ENCODE results near the gene BIRC5.
"Not testable (repeated sequence)": the region's sequence is repeated elsewhere in the genome, so short reads cannot be mapped to it uniquely, and the experiment has no call there.

The BIRC5 gene

DNA sequence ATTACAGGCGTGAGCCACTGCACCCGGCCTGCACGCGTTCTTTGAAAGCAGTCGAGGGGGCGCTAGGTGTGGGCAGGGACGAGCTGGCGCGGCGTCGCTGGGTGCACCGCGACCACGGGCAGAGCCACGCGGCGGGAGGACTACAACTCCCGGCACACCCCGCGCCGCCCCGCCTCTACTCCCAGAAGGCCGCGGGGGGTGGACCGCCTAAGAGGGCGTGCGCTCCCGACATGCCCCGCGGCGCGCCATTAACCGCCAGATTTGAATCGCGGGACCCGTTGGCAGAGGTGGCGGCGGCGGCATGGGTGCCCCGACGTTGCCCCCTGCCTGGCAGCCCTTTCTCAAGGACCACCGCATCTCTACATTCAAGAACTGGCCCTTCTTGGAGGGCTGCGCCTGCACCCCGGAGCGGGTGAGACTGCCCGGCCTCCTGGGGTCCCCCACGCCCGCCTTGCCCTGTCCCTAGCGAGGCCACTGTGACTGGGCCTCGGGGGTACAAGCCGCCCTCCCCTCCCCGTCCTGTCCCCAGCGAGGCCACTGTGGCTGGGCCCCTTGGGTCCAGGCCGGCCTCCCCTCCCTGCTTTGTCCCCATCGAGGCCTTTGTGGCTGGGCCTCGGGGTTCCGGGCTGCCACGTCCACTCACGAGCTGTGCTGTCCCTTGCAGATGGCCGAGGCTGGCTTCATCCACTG lies at the start of gene BIRC5:
Gene BIRC5 (plus strand): TSS at position 238 of the 690 bp plus-strand sequence. CDS start 64 bp downstream, at position 302.
- H3K27ac ChIP-seq (ENCODE audit: low read depth, low read length) = no peak within 1 kb of the TSS
- peak within 1 kb of the TSS in 3 of 5 donors; percentile 24 to 69 (median 64) for H3K9ac ChIP-seq (ENCODE audit: low read length in 5 of 5)
- H3K36me3 ChIP-seq (ENCODE audit: control insufficient read depth in 5 of 5, insufficient read depth in 5 of 5, low read length in 5 of 5) = no peaks in the 10 kb centered on the region
- peaks cover 0 to 9% (median 7%) of the 10 kb centered on the region in 5 donors for H3K4me1 ChIP-seq (ENCODE audit: control insufficient read depth in 5 of 5, insufficient read depth in 5 of 5, low read length in 5 of 5)
- no peaks in the 10 kb centered on the region for H3K9me3 ChIP-seq (ENCODE audit: control insufficient read depth in 5 of 5, low read length in 5 of 5)
- H3K4me3 ChIP-seq (ENCODE audit: low read depth in 1 of 5, low read length in 5 of 5) = peak within 1 kb of the TSS in 4 of 5 donors; percentile 17 to 65 (median 53)
- H3K27me3 ChIP-seq (ENCODE audit: control insufficient read depth in 5 of 5, insufficient read depth in 4 of 5, low read length in 5 of 5) = no peaks in the 10 kb centered on the region

DNA sequence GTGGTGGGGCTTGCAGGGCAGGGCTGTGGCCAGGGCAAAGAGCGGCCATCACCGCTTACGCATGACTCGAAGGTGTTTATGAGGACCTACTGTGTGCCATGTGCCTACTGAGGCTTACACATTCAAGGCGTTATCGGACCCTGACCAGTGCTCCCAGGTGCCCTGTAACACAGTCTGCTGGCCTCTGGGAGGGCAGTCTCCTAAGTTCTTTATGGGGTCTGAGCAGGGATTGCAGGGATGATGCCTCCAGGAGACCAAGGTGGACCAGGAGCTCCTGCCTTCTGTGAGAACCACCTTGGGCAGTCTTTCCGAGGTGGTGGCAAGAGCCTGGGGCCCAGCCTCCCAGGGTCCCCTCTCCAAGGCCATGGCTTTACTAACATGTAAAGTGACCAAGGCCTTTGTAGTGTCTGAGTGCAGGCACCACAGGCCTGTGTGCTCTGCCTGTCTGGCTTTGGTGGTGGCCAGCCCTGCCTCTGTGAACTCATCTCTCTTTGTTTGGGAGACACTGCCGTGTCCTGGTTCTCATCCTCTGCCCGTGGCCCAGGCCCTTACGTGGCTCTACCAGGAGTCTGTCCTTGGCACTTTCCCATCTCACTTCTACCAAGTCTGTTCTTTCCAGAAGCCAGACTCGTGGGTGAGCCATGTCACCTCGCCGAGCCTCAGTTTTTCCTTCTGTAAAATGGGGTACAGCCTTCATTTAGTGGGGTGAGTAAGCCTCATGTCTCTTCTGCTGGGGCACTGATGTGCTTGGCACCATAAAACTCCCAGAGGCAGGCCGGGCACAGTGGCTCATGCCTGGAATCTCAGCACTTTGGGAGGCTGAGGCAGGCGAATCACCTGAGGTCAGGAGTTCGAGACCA lies 49.1 kb upstream of the BIRC5 start:
- Histone ChIP-seq H3K36me3 (ENCODE audit: control insufficient read depth in 5 of 5, insufficient read depth in 5 of 5, low read length in 5 of 5) (no peaks in the 10 kb centered on the region), H3K27me3 (ENCODE audit: control insufficient read depth in 5 of 5, insufficient read depth in 4 of 5, low read length in 5 of 5) (no peaks in the 10 kb centered on the region), H3K4me3 (ENCODE audit: low read depth in 1 of 5, low read length in 5 of 5) (no peak overlapping the region), H3K27ac (ENCODE audit: low read depth, low read length) (no peak overlapping the region), H3K9me3 (ENCODE audit: control insufficient read depth in 5 of 5, low read length in 5 of 5) (no peaks in the 10 kb centered on the region), H3K4me1 (ENCODE audit: control insufficient read depth in 5 of 5, insufficient read depth in 5 of 5, low read length in 5 of 5) (peaks cover 0 to 18% (median 16%) of the 10 kb centered on the region in 5 donors), H3K9ac (ENCODE audit: low read length in 5 of 5) (no peak overlapping the region)

GRCh38 chr17:78166416-78166815 lies 47.6 kb upstream of the BIRC5 start:
- Histone ChIP-seq H3K36me3 (ENCODE audit: control insufficient read depth in 5 of 5, insufficient read depth in 5 of 5, low read length in 5 of 5) (peaks cover 0 to 10% (median 5%) of the 10 kb centered on the region in 5 donors), H3K9ac (ENCODE audit: low read length in 5 of 5) (no peak overlapping the region), H3K4me1 (ENCODE audit: control insufficient read depth in 5 of 5, insufficient read depth in 5 of 5, low read length in 5 of 5) (peaks cover 0 to 27% (median 18%) of the 10 kb centered on the region in 5 donors), H3K4me3 (ENCODE audit: low read depth in 1 of 5, low read length in 5 of 5) (no peak overlapping the region), H3K27me3 (ENCODE audit: control insufficient read depth in 5 of 5, insufficient read depth in 4 of 5, low read length in 5 of 5) (no peaks in the 10 kb centered on the region), H3K27ac (ENCODE audit: low read depth, low read length) (no peak overlapping the region), H3K9me3 (ENCODE audit: control insufficient read depth in 5 of 5, low read length in 5 of 5) (no peaks in the 10 kb centered on the region)

DNA sequence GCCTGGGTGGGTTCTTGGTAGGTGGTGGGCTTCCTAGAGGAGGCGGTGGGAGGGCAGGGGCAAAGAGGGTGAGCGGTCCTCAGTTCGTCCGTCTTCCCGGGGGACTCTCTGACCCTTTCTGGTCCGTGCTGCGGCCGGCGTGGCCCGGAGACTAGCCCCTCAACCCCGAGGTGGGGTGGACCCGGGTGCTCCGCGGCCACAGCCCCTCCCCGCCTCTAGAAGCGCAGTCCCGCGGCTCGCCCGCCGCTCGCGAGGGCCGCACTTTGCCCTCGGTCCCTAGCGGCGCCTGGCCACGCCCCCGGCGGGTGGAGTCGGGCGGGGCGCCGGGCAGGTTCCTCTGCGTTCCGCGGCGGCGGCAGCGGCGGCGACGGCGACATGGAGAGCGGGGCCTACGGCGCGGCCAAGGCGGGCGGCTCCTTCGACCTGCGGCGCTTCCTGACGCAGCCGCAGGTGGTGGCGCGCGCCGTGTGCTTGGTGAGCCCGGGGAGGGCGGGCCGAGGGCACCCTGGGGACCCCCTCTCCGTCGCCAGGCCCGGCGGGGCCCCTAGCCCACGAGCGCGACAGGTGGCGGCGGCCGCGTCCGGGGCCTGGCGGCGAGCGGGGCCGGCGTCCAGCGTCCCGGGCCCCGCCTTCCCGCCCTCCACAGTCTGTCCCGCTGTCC lies 45.7 kb upstream of the BIRC5 start, which contains the start of gene SYNGR2:
Gene SYNGR2 (plus strand): TSS at position 340 of the 661 bp plus-strand sequence. CDS start 36 bp downstream, at position 376.
- Histone ChIP-seq H3K4me3 (ENCODE audit: low read depth in 1 of 5, low read length in 5 of 5) (peak within 1 kb of the TSS; percentile 59 to 70 (median 64)), H3K9ac (ENCODE audit: low read length in 5 of 5) (peak within 1 kb of the TSS in 4 of 5 donors; percentile 68 to 82 (median 76)), H3K36me3 (ENCODE audit: control insufficient read depth in 5 of 5, insufficient read depth in 5 of 5, low read length in 5 of 5) (peaks cover 0 to 24% (median 19%) of the 10 kb centered on the region in 5 donors), H3K27ac (ENCODE audit: low read depth, low read length) (no peak within 1 kb of the TSS), H3K9me3 (ENCODE audit: control insufficient read depth in 5 of 5, low read length in 5 of 5) (no peaks in the 10 kb centered on the region), H3K27me3 (ENCODE audit: control insufficient read depth in 5 of 5, insufficient read depth in 4 of 5, low read length in 5 of 5) (no peaks in the 10 kb centered on the region), H3K4me1 (ENCODE audit: control insufficient read depth in 5 of 5, insufficient read depth in 5 of 5, low read length in 5 of 5) (peaks cover 0 to 46% (median 28%) of the 10 kb centered on the region in 5 donors)

DNA sequence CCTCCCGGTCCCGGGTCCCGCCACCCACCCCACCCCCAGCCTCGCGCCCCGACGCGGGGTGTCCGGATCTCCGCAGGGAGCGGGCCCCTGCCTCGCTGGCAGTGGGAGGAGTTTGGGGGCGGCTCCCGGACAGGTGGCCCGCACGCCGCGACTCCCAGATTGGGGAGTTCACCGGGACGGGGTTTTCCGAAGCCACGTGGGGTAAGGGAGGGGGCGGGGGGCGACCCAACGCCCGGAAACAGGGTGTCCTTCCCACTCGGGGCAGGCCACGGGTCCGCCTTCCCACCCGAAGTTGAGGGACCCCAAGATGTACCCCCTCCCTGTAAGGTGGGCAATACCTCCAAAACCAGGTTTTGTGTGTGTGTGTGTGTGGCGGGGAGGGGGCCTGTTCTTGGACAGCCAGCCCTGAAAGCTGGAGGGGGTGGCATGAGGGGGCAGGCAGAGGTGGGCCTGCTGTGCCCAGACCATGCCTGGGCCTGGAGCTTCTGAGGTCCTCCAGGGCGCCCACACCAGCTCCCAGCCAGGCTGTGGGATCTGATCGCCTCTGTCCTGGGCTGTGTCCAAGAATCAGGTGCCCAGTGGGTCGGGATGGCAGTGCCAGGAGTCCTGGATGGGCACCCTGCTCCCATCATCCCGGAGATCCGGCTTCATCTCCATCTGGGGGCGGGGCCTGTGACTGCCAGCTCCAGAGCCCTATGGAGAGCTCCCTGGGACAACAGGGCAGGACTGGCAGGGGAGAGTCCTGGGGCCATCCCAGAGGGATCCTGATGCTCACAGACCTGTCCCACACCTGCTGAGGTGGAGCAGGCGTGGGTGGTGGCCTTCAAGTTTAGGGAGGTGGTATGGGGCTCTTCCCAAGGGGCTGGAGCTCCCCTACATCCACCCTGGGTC lies 44.9 kb upstream of the BIRC5 start:
- no peak overlapping the region for H3K27ac ChIP-seq (ENCODE audit: low read depth, low read length)
- H3K27me3 ChIP-seq (ENCODE audit: control insufficient read depth in 5 of 5, insufficient read depth in 4 of 5, low read length in 5 of 5) = no peaks in the 10 kb centered on the region
- H3K36me3 ChIP-seq (ENCODE audit: control insufficient read depth in 5 of 5, insufficient read depth in 5 of 5, low read length in 5 of 5) = peaks cover 0 to 25% (median 19%) of the 10 kb centered on the region in 5 donors
- H3K4me3 ChIP-seq (ENCODE audit: low read depth in 1 of 5, low read length in 5 of 5) = peak overlapping the region; percentile 40 to 70 (median 64)
- peaks cover under 1 to 54% (median 35%) of the 10 kb centered on the region in 5 donors for H3K4me1 ChIP-seq (ENCODE audit: control insufficient read depth in 5 of 5, insufficient read depth in 5 of 5, low read length in 5 of 5)
- H3K9me3 ChIP-seq (ENCODE audit: control insufficient read depth in 5 of 5, low read length in 5 of 5) = no peaks in the 10 kb centered on the region
- peak overlapping the region in 4 of 5 donors; percentile 66 to 74 (median 71) for H3K9ac ChIP-seq (ENCODE audit: low read length in 5 of 5)

DNA sequence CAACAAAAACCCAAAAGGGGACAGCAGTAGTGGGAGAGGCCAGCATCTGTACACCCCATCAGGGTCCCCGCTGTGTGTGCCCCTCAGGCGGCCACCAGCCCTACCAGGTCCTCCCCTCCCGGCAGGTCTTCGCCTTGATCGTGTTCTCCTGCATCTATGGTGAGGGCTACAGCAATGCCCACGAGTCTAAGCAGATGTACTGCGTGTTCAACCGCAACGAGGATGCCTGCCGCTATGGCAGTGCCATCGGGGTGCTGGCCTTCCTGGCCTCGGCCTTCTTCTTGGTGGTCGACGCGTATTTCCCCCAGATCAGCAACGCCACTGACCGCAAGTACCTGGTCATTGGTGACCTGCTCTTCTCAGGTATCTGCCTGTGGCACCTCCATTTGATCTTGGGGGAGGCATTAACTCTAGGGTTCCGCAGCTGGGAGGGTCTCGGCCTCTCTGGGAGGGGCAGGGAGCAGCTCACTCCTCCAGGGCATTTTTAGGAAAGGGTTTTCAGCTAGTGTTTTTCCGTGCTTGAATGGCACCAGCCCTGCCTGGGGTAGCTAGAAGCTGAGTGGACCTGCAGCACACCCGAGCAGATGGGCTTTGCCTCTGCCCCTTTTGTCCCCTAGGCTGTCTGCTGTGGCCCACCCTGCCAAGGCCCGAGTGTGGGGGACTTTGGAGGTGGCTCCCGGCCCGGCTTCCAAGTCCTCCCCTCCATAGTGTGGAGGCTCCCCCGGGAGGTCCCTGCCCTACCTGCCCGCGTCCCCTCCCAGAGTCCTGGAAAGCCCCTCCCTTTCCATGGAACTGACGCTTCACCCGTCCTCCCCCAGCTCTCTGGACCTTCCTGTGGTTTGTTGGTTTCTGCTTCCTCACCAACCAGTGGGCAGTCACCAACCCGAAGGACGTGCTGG lies 43.1 kb upstream of the BIRC5 start:
- no peaks in the 10 kb centered on the region for H3K9me3 ChIP-seq (ENCODE audit: control insufficient read depth in 5 of 5, low read length in 5 of 5)
- H3K36me3 ChIP-seq (ENCODE audit: control insufficient read depth in 5 of 5, insufficient read depth in 5 of 5, low read length in 5 of 5) = peaks cover 0 to 25% (median 19%) of the 10 kb centered on the region in 5 donors
- H3K4me1 ChIP-seq (ENCODE audit: control insufficient read depth in 5 of 5, insufficient read depth in 5 of 5, low read length in 5 of 5) = peaks cover 8 to 72% (median 53%) of the 10 kb centered on the region in 5 donors
- H3K27me3 ChIP-seq (ENCODE audit: control insufficient read depth in 5 of 5, insufficient read depth in 4 of 5, low read length in 5 of 5) = no peaks in the 10 kb centered on the region
- H3K27ac ChIP-seq (ENCODE audit: low read depth, low read length) = no peak overlapping the region
- no peak overlapping the region for H3K4me3 ChIP-seq (ENCODE audit: low read depth in 1 of 5, low read length in 5 of 5)
- H3K9ac ChIP-seq (ENCODE audit: low read length in 5 of 5) = no peak overlapping the region

DNA sequence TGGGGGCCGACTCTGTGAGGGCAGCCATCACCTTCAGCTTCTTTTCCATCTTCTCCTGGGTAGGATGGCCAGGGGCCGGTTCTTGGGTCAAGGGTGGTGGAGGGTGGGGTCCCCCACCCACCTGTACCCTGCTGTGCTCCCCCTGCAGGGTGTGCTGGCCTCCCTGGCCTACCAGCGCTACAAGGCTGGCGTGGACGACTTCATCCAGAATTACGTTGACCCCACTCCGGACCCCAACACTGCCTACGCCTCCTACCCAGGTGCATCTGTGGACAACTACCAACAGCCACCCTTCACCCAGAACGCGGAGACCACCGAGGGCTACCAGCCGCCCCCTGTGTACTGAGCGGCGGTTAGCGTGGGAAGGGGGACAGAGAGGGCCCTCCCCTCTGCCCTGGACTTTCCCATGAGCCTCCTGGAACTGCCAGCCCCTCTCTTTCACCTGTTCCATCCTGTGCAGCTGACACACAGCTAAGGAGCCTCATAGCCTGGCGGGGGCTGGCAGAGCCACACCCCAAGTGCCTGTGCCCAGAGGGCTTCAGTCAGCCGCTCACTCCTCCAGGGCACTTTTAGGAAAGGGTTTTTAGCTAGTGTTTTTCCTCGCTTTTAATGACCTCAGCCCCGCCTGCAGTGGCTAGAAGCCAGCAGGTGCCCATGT lies 42.3 kb upstream of the BIRC5 start:
- H3K4me1 ChIP-seq (ENCODE audit: control insufficient read depth in 5 of 5, insufficient read depth in 5 of 5, low read length in 5 of 5) = peaks cover 13 to 80% (median 61%) of the 10 kb centered on the region in 5 donors
- not testable (repeated sequence) for H3K9me3 ChIP-seq (ENCODE audit: control insufficient read depth in 5 of 5, low read length in 5 of 5); H3K4me3 ChIP-seq (ENCODE audit: low read depth in 1 of 5, low read length in 5 of 5); H3K9ac ChIP-seq (ENCODE audit: low read length in 5 of 5); H3K27me3 ChIP-seq (ENCODE audit: control insufficient read depth in 5 of 5, insufficient read depth in 4 of 5, low read length in 5 of 5); H3K27ac ChIP-seq (ENCODE audit: low read depth, low read length)
- peaks cover 0 to 25% (median 19%) of the 10 kb centered on the region in 5 donors for H3K36me3 ChIP-seq (ENCODE audit: control insufficient read depth in 5 of 5, insufficient read depth in 5 of 5, low read length in 5 of 5)

- H3K4me1 ChIP-seq (ENCODE audit: control insufficient read depth in 5 of 5, insufficient read depth in 5 of 5, low read length in 5 of 5) = peaks cover 13 to 82% (median 63%) of the 10 kb centered on the region in 5 donors
These were observed 41.6 kb upstream of the BIRC5 start for GRCh38 chr17:78172249-78173051.

More at GRCh38 chr17:78172249-78173051, 41.6 kb upstream of the BIRC5 start:
- peak overlapping the region; percentile 79 for H3K27ac ChIP-seq (ENCODE audit: low read depth, low read length)
- no peaks in the 10 kb centered on the region for H3K9me3 ChIP-seq (ENCODE audit: control insufficient read depth in 5 of 5, low read length in 5 of 5)
- peak overlapping the region in 1 of 5 donors; percentile 35 for H3K9ac ChIP-seq (ENCODE audit: low read length in 5 of 5)
- H3K27me3 ChIP-seq (ENCODE audit: control insufficient read depth in 5 of 5, insufficient read depth in 4 of 5, low read length in 5 of 5) = no peaks in the 10 kb centered on the region
- peaks cover 0 to 25% (median 19%) of the 10 kb centered on the region in 5 donors for H3K36me3 ChIP-seq (ENCODE audit: control insufficient read depth in 5 of 5, insufficient read depth in 5 of 5, low read length in 5 of 5)
- H3K4me3 ChIP-seq (ENCODE audit: low read depth in 1 of 5, low read length in 5 of 5) = no peak overlapping the region
